ENCODE results near the gene MLXIPL.

MLXIPL gene

DNA sequence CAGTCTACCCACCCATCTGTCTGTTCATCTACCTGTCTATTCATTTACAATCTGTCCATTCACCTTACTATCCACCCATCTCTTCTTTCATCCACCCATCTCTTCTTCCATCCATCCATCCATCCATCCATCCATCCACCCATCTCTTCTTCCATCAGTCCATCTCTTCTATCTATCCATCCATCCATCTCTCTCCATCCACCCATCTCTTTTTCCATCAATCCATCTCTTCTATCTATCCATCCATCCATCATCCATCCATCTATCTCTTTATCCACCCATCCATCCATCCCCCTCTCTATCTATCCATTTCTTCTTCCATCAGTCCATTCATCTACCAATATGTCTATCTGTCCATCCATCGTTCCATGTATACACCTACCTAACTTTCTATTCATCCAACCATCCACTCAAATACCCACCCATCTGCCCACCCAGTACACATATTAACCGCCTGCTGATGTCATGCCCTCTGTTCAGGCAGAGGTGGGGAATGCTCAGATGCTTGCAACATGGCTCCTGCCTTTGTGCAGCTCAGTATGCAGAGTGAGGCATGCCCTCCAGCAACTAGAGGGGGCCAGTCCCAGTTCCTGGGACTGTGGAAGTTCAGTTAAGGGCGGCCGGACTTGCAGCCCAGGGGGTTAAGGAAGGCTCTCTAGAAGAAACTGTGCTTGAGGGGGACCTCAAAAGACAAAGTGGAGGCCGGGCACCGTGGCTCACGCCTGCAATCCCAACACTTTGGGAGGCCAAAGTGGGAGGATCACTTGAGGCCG is 11.3 kb upstream of the MLXIPL start:
- TF ChIP-seq, protein P1, sequence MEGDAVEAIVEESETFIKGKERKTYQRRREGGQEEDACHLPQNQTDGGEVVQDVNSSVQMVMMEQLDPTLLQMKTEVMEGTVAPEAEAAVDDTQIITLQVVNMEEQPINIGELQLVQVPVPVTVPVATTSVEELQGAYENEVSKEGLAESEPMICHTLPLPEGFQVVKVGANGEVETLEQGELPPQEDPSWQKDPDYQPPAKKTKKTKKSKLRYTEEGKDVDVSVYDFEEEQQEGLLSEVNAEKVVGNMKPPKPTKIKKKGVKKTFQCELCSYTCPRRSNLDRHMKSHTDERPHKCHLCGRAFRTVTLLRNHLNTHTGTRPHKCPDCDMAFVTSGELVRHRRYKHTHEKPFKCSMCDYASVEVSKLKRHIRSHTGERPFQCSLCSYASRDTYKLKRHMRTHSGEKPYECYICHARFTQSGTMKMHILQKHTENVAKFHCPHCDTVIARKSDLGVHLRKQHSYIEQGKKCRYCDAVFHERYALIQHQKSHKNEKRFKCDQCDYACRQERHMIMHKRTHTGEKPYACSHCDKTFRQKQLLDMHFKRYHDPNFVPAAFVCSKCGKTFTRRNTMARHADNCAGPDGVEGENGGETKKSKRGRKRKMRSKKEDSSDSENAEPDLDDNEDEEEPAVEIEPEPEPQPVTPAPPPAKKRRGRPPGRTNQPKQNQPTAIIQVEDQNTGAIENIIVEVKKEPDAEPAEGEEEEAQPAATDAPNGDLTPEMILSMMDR (IDR thresholded peaks at IDR 0.05; ENCODE audit: low read depth, low read length) = no peak
- Histone ChIP-seq H3K9me3 (ENCODE audit: severe bottlenecking) (no peaks in the 10 kb centered on the region), H3K27ac (no peak overlapping the region), H3K27me3 (ENCODE audit: insufficient read depth, low read depth, severe bottlenecking) (no peaks in the 10 kb centered on the region), H3K36me3 (no peaks in the 10 kb centered on the region), H3K4me3 (ENCODE audit: low read depth, low read length) (no peak overlapping the region)
- no peak for DNase-seq

DNA sequence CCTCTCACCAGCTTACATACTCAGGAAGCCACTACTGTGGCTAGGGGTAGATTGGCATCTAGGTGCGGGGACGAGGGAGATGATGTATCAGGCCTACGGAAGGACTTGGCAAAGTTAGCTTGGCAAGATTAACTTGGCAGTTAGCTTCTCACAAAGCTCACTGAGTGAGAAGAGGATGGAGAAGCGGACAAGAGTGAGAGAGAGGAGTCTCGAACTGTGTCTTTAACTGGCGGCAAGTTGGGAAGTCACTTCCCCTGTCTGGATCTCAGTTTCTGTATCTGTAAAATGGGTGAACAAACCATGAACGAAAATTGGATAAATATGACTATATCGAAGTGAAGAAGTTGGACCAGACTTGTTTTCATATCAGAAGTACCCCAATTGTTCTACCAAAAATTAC is 9.5 kb upstream of the MLXIPL start:
- TF ChIP-seq, protein P1 (IDR thresholded peaks at IDR 0.05; ENCODE audit: low read depth, low read length) = no peak
- H3K36me3 ChIP-seq = no peaks in the 10 kb centered on the region
- H3K27me3 ChIP-seq (ENCODE audit: insufficient read depth, low read depth, severe bottlenecking) = no peaks in the 10 kb centered on the region
- H3K9me3 ChIP-seq (ENCODE audit: severe bottlenecking) = no peaks in the 10 kb centered on the region
- DNase-seq = no peak
- H3K27ac ChIP-seq = no peak overlapping the region
- H3K4me3 ChIP-seq (ENCODE audit: low read depth, low read length) = no peak overlapping the region

DNA sequence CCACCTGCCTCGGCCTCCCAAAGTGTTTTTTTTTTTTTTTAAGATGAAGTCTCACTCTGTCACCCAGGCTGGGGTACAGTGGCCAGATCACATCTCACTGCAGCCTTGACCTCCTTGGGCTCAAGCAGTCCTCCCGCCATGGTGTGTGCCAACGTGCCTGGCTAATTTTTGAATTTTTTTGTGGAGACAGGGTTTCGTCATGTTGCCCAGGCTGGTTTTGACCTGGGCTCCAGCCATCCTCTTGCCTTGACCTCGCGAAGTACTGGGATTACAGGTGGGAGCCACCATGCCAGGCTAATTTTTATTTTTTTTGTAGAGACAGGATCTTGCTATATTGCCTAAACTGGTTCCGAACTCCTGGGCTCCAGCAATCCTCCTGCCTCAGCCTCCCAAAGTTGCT is 9.0 kb upstream of the MLXIPL start:
- H3K27me3 ChIP-seq (ENCODE audit: insufficient read depth, low read depth, severe bottlenecking) = no peaks in the 10 kb centered on the region
- H3K9me3 ChIP-seq (ENCODE audit: severe bottlenecking) = no peaks in the 10 kb centered on the region
- DNase-seq = no peak
- TF ChIP-seq, protein P1 (IDR thresholded peaks at IDR 0.05; ENCODE audit: low read depth, low read length) = no peak
- H3K36me3 ChIP-seq = no peaks in the 10 kb centered on the region
- no peak overlapping the region for H3K4me3 ChIP-seq (ENCODE audit: low read depth, low read length)
- H3K27ac ChIP-seq = no peak overlapping the region

DNA sequence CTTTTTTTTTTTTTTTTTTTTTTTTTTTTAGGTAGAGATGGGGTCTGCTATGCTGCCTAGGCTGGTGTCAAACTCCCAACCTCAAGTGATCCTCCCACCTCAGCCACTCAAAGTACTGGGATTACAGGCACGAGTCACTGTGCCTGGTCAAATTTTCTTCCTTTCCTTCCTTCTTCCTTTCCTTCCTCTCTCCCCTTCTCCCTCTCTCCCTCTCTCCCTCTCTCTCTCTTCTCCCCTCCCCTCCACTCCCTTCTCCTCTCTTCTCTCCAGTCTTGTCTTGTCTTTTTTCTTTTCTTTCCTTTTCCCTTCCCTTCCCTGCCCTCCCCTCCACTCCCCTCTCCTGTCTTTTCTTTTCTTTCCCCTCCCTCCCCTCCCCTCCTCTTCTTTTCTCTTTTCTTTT is 7.2 kb upstream of the MLXIPL start:
- DNase-seq = no peak
- H3K9me3 ChIP-seq (ENCODE audit: severe bottlenecking) = no peaks in the 10 kb centered on the region
- H3K36me3 ChIP-seq = no peaks in the 10 kb centered on the region
- H3K4me3 ChIP-seq (ENCODE audit: low read depth, low read length) = no peak overlapping the region
- H3K27ac ChIP-seq = no peak overlapping the region
- H3K27me3 ChIP-seq (ENCODE audit: insufficient read depth, low read depth, severe bottlenecking) = no peaks in the 10 kb centered on the region
- TF ChIP-seq, protein P1 (IDR thresholded peaks at IDR 0.05; ENCODE audit: low read depth, low read length) = no peak

DNA sequence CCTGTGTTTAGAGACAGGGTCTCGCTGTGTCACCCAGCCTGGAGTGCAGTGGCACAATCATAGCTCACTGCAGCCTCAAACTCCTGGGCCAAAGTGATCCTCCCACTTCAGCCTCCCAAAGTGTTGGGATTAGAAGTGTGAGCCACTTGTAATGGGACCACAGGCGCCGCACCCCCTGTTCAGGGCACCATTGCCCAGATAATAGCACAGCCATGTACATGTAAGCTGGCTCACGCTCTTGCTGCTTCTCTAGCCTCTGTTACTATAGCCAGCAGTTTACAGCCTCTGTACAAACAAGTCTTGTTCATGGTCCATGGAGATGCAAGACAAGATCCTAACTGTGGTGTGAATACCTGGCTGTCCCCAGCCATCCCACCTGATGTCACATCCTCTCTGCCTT is 4.2 kb upstream of the MLXIPL start:
- H3K27ac ChIP-seq = no peak overlapping the region
- peaks cover 2% of the 10 kb centered on the region for H3K9me3 ChIP-seq (ENCODE audit: severe bottlenecking)
- H3K36me3 ChIP-seq = no peaks in the 10 kb centered on the region
- H3K4me3 ChIP-seq (ENCODE audit: low read depth, low read length) = no peak overlapping the region
- TF ChIP-seq, protein P1 (IDR thresholded peaks at IDR 0.05; ENCODE audit: low read depth, low read length) = no peak
- no peak for DNase-seq
- no peaks in the 10 kb centered on the region for H3K27me3 ChIP-seq (ENCODE audit: insufficient read depth, low read depth, severe bottlenecking)

DNA sequence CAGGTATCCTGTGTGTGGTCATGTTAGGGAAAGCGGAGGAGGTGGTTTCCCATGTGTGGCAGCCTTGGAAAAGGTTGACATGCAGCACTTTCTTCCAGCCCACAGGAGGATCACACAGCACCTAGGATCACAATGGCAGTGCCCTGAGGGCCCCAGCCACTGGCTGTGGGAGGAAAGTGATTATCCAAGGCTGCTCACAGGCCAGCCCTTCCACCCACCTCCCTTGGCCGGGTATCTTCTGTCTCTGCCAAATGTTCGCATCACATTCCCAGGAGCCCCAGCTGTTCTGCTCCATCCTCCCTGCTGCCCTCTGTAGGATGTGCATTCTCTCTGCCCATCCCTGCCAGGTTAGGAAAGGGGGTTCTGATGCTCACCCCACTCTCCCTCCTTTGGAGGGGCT is 2.5 kb upstream of the MLXIPL start:
- no peaks in the 10 kb centered on the region for H3K27me3 ChIP-seq (ENCODE audit: insufficient read depth, low read depth, severe bottlenecking)
- H3K27ac ChIP-seq = no peak overlapping the region
- H3K36me3 ChIP-seq = no peaks in the 10 kb centered on the region
- H3K4me3 ChIP-seq (ENCODE audit: low read depth, low read length) = no peak overlapping the region
- TF ChIP-seq, protein P1 (IDR thresholded peaks at IDR 0.05; ENCODE audit: low read depth, low read length) = peak; percentile 36; the same call in 1 of the 2 replicates
- peaks cover 2% of the 10 kb centered on the region for H3K9me3 ChIP-seq (ENCODE audit: severe bottlenecking)
- no peak for DNase-seq

Data from WERI-Rb-1 (cell line).